Measurements from ENCODE around the gene TOR1AIP1.

Gene TOR1AIP1

GRCh38 chr1:179888071-179888470 lies 6.0 kb downstream of the TOR1AIP1 start:
- no peak overlapping the region for H3K4me3 Mint-ChIP-seq
- no peak overlapping the region for H3K27ac Mint-ChIP-seq
- TF ChIP-seq CTCF (IDR thresholded peaks at IDR 0.05; ENCODE audit: unreplicated experiment in 3 of 3): no peak
- no peaks in the 10 kb centered on the region for H3K9me3 Mint-ChIP-seq
- H3K36me3 Mint-ChIP-seq (ENCODE audit: low read depth): peaks cover 16% of the 10 kb centered on the region
- no peaks in the 10 kb centered on the region for H3K27me3 Mint-ChIP-seq (ENCODE audit: low read depth)
- peaks cover 19% of the 10 kb centered on the region for H3K4me1 Mint-ChIP-seq

GRCh38 chr1:179889589-179889988 lies 7.5 kb downstream of the TOR1AIP1 start:
- TF ChIP-seq CTCF (IDR thresholded peaks at IDR 0.05; ENCODE audit: unreplicated experiment in 3 of 3): no peak
- no peak overlapping the region for H3K4me3 Mint-ChIP-seq
- no peak overlapping the region for H3K27ac Mint-ChIP-seq
- peaks cover 6% of the 10 kb centered on the region for H3K4me1 Mint-ChIP-seq
- peaks cover 19% of the 10 kb centered on the region for H3K36me3 Mint-ChIP-seq (ENCODE audit: low read depth)
- H3K9me3 Mint-ChIP-seq: no peaks in the 10 kb centered on the region
- no peaks in the 10 kb centered on the region for H3K27me3 Mint-ChIP-seq (ENCODE audit: low read depth)

GRCh38 chr1:179910934-179911333 lies 28.8 kb downstream of the TOR1AIP1 start:
- peaks cover 43% of the 10 kb centered on the region for H3K36me3 Mint-ChIP-seq (ENCODE audit: low read depth)

GRCh38 chr1:179911812-179912211 lies 29.7 kb downstream of the TOR1AIP1 start:
- no peak overlapping the region for H3K27ac Mint-ChIP-seq
- H3K4me1 Mint-ChIP-seq: no peaks in the 10 kb centered on the region
- no peaks in the 10 kb centered on the region for H3K9me3 Mint-ChIP-seq
- no peaks in the 10 kb centered on the region for H3K27me3 Mint-ChIP-seq (ENCODE audit: low read depth)
- no peak for TF ChIP-seq CTCF (IDR thresholded peaks at IDR 0.05; ENCODE audit: unreplicated experiment in 3 of 3)
- peaks cover 40% of the 10 kb centered on the region for H3K36me3 Mint-ChIP-seq (ENCODE audit: low read depth)
- H3K4me3 Mint-ChIP-seq: no peak overlapping the region

More at GRCh38 chr1:179910934-179911333, 28.8 kb downstream of the TOR1AIP1 start:
- TF ChIP-seq CTCF (IDR thresholded peaks at IDR 0.05; ENCODE audit: unreplicated experiment in 3 of 3): no peak
- H3K9me3 Mint-ChIP-seq: no peaks in the 10 kb centered on the region
- H3K27ac Mint-ChIP-seq: no peak overlapping the region
- no peaks in the 10 kb centered on the region for H3K27me3 Mint-ChIP-seq (ENCODE audit: low read depth)
- no peak overlapping the region for H3K4me3 Mint-ChIP-seq
- H3K4me1 Mint-ChIP-seq: no peaks in the 10 kb centered on the region

GRCh38 chr1:179917601-179918429 lies 35.7 kb downstream of the TOR1AIP1 start:
- no peak for TF ChIP-seq CTCF (IDR thresholded peaks at IDR 0.05; ENCODE audit: unreplicated experiment in 3 of 3)
- H3K9me3 Mint-ChIP-seq: no peaks in the 10 kb centered on the region

GRCh38 chr1:179921472-179921871 lies 39.4 kb downstream of the TOR1AIP1 start:
- Mint-ChIP-seq H3K27ac (peak overlapping the region in 2 of 3 experiments; percentile 2), H3K4me3 (no peak overlapping the region), H3K27me3 (ENCODE audit: low read depth) (no peaks in the 10 kb centered on the region), H3K36me3 (ENCODE audit: low read depth) (peaks cover 28% of the 10 kb centered on the region), H3K4me1 (peaks cover 8% of the 10 kb centered on the region), H3K9me3 (no peaks in the 10 kb centered on the region)
- TF ChIP-seq CTCF (IDR thresholded peaks at IDR 0.05; ENCODE audit: unreplicated experiment in 3 of 3): no peak

More at GRCh38 chr1:179917601-179918429, 35.7 kb downstream of the TOR1AIP1 start:
- Mint-ChIP-seq H3K36me3 (ENCODE audit: low read depth) (peaks cover 37% of the 10 kb centered on the region), H3K27me3 (ENCODE audit: low read depth) (no peaks in the 10 kb centered on the region), H3K27ac (no peak overlapping the region), H3K4me1 (peaks cover 8% of the 10 kb centered on the region), H3K4me3 (no peak overlapping the region)
